ENCODE data around the gene EEFSEC.

- no peak for TF ChIP-seq CTCF (IDR thresholded peaks at IDR 0.05)
- no peak for TF ChIP-seq POLR2A (IDR thresholded peaks at IDR 0.05)
Observed at GRCh38 chr3:128276146-128276435, 122.8 kb downstream of the EEFSEC start.
